ENCODE measurements around the gene SLCO4A1. TPM values are rescaled to one million over a fixed set of nuclear protein-coding genes. Genes with fewer than 3 reads are reported as not detected.

Gene SLCO4A1
- total and polyA plus RNA-seq, 2 of the 4 experiments (the other 2 are of a cell fraction), result 0.72 to 1.1 TPM

- no peak overlapping the region for H3K9ac ChIP-seq (ENCODE audit: low read depth, low read length)
- ChIA-PET CTCF (no interaction called here), POLR2A (ENCODE audit: unreplicated experiment) (no interaction called here)
- no peak overlapping the region for H2BK15ac ChIP-seq (ENCODE audit: low read depth, low read length)
- intact Hi-C loops (cut with micrococcal nuclease), result no loop called here
- H3K4me1 ChIP-seq (ENCODE audit: control insufficient read depth, insufficient read depth, low read length), result peaks cover 11% of the 10 kb centered on the region
- H3K14ac ChIP-seq (replicated peaks; ENCODE audit: low read depth, low read length), result no peak overlapping the region
- H4K5ac ChIP-seq (ENCODE audit: low read depth, low read length), result no peak overlapping the region
- WGBS, 2 experiments (ENCODE audit: extremely low coverage in 2 of 2, insufficient read length in 1 of 2), result 100% methylated on average over 5 of the region's 19 CpGs; no CpG with 5 or more reads in 1 of the 2 experiments
- H3K56ac ChIP-seq (ENCODE audit: extremely low read depth, insufficient read depth, low read length), result no peak overlapping the region
- no peak for DNase-seq
- in situ Hi-C loops (cut with MboI; ENCODE audit: low sequenced_read_pairs), result loop anchor here (25.0 kb wide), 1 partner anchor 313 kb away; the partner anchor contains the start of gene BHLHE23
- peak overlapping the region; percentile 32 for H2AK9ac ChIP-seq (replicated peaks; ENCODE audit: low read depth, low read length, poor library complexity)
- no peak overlapping the region for H3K23ac ChIP-seq (ENCODE audit: low read depth, low read length)
- no peak overlapping the region for H4K8ac ChIP-seq (ENCODE audit: low read depth in 2 of 2, low read length in 2 of 2)
- H2AK5ac ChIP-seq (ENCODE audit: low read depth, low read length), result no peak overlapping the region
- no peaks in the 10 kb centered on the region for H3K36me3 ChIP-seq (ENCODE audit: control insufficient read depth, insufficient read depth, low read length)
- no peak overlapping the region for H3K4ac ChIP-seq (ENCODE audit: low read depth, low read length)
- H3K4me2 ChIP-seq (ENCODE audit: low read depth, low read length), result no peak overlapping the region
- peaks cover 11% of the 10 kb centered on the region for H3K9me1 ChIP-seq (ENCODE audit: insufficient read depth, low read length)
- no peak overlapping the region for H3K4me3 ChIP-seq (ENCODE audit: insufficient read depth, low read depth, low read length)
- H4K91ac ChIP-seq (ENCODE audit: insufficient read depth, low read depth, low read length), result no peak overlapping the region
- no peak overlapping the region for H2AFZ ChIP-seq (replicated peaks; ENCODE audit: low read length, poor library complexity)
- no peaks in the 10 kb centered on the region for H3K79me1 ChIP-seq (ENCODE audit: low read depth in 1 of 2, low read length in 2 of 2)
- H3K9me3 ChIP-seq (ENCODE audit: control insufficient read depth, insufficient read depth, low read length), result no peaks in the 10 kb centered on the region
- BruUV-seq (replicated peaks), result no TSS peak
- no peak for ATAC-seq (ENCODE audit: low read depth)
- no peak overlapping the region for H2BK5ac ChIP-seq (ENCODE audit: low read depth, low read length, poor library complexity, severe bottlenecking)
- H3K18ac ChIP-seq (ENCODE audit: low read depth, low read length), result no peak overlapping the region
- dilution Hi-C loops (cut with HindIII; ENCODE audit: low sequenced_read_pairs, unreplicated experiment), result no loop called here
- no peak overlapping the region for H3K27ac ChIP-seq (ENCODE audit: insufficient read depth, low read length)
- H4K20me1 ChIP-seq (ENCODE audit: insufficient read depth, low read length), result no peaks in the 10 kb centered on the region
- H3K27me3 ChIP-seq (ENCODE audit: control insufficient read depth, insufficient read depth, low read length), result peaks cover 20% of the 10 kb centered on the region
- no peak overlapping the region for H2BK120ac ChIP-seq (ENCODE audit: low read depth, low read length)
- no peak overlapping the region for H2BK20ac ChIP-seq (ENCODE audit: low read depth, low read length)
- TF ChIP-seq RCOR1 (IDR thresholded peaks at IDR 0.05; ENCODE audit: insufficient replicate concordance, low read length) (no peak), SMC3 (IDR thresholded peaks at IDR 0.05; ENCODE audit: low read depth, low read length) (no peak), NFE2L2 (IDR thresholded peaks at IDR 0.05; ENCODE audit: low read depth, low read length) (no peak), CTCF (conservative IDR thresholded peaks at IDR 0.05; ENCODE audit: low read depth, low read length) (no peak)
Measured at GRCh38 chr20:62699296-62699695, 57.0 kb downstream of the SLCO4A1 start.

All from IMR-90 (cell line).